Stimulated activated CD4-positive, alpha-beta T cell treated with anti-CD3 and anti-CD28 coated beads, TNF-alpha, amount 100 ng/mL, for 4 hours (primary cell): ENCODE results near the gene TAF11L8.
"Not testable (repeated sequence)": the region's sequence is repeated elsewhere in the genome, so short reads cannot be mapped to it uniquely, and the experiment has no call there.

Experiments
- DNase-seq, 3 experiments: peaks; one replicate each; pipeline ENCODE4 v3.0.0-alpha.2; 2020; ENCODE audit warnings: low read depth in 3 of 3

Gene TAF11L8

GRCh38 chr5:17590860-17591259 lies at the start of gene TAF11L8:
Gene TAF11L8 (minus strand): TSS chr5:17590960.
- DNase-seq, result not testable (repeated sequence)

GRCh38 chr5:17634160-17634559 lies 43.4 kb upstream of the TAF11L8 start, which contains the start of gene TAF11L14:
Gene TAF11L14 (plus strand): TSS chr5:17634460.
- DNase-seq, result no peak

- not testable (repeated sequence) for DNase-seq
Observed at GRCh38 chr5:17631788-17632187, 41.0 kb upstream of the TAF11L8 start, which contains the start of gene TAF11L13. Gene TAF11L13 (plus strand): TSS chr5:17632088.

GRCh38 chr5:17625686-17626085 lies 34.9 kb upstream of the TAF11L8 start:
- no peak for DNase-seq

- no peak for DNase-seq
Observed at GRCh38 chr5:17620627-17621026, 29.9 kb upstream of the TAF11L8 start.

GRCh38 chr5:17619354-17619753 lies 28.6 kb upstream of the TAF11L8 start:
- DNase-seq, result no peak

GRCh38 chr5:17614872-17615605 lies 24.3 kb upstream of the TAF11L8 start:
- no peak for DNase-seq

GRCh38 chr5:17610092-17610491 lies 19.3 kb upstream of the TAF11L8 start, which contains the start of gene TAF11L12:
Gene TAF11L12 (plus strand): TSS chr5:17610392.
- not testable (repeated sequence) for DNase-seq

- not testable (repeated sequence) for DNase-seq
Observed at GRCh38 chr5:17607461-17607860, 16.7 kb upstream of the TAF11L8 start.

GRCh38 chr5:17604951-17605350 lies 14.2 kb upstream of the TAF11L8 start:
- no peak for DNase-seq

- DNase-seq, result not testable (repeated sequence)
Observed at GRCh38 chr5:17603880-17604279, 13.1 kb upstream of the TAF11L8 start, which contains the start of gene TAF11L11. Gene TAF11L11 (plus strand): TSS chr5:17604183.

- DNase-seq, result not testable (repeated sequence)
Observed at GRCh38 chr5:17597728-17598127, 7.0 kb upstream of the TAF11L8 start, which contains the start of gene TAF11L10. Gene TAF11L10 (minus strand): TSS chr5:17597828.

GRCh38 chr5:17594255-17594654 lies 3.5 kb upstream of the TAF11L8 start, which contains the start of gene TAF11L9:
Gene TAF11L9 (minus strand): TSS chr5:17594394.
- not testable (repeated sequence) for DNase-seq

GRCh38 chr5:17585658-17586057 lies 5.1 kb downstream of the TAF11L8 start, which contains the start of gene TAF11L7:
Gene TAF11L7 (minus strand): TSS chr5:17585758.
- DNase-seq, result not testable (repeated sequence)
